ENCODE results near the gene TSHZ2.

GRCh38 chr20:53534037-53534436 is 561.9 kb downstream of the TSHZ2 start:
- TF ChIP-seq CTCF (IDR thresholded peaks at IDR 0.05; ENCODE audit: poor library complexity) (no peak), EZH2 (IDR thresholded peaks at IDR 0.05; ENCODE audit: borderline replicate concordance) (no peak)
